GM12892 (cell line): ENCODE measurements around the gene SH3RF1.

Source experiments
- POLR2A ChIP-seq: IDR thresholded peaks from 2 replicates; pipeline ENCODE4 v1.6.1; 2011; ENCODE audit warnings: low read depth, low read length, control low read depth
- POLR2AphosphoS5 ChIP-seq: IDR thresholded peaks from 2 replicates; pipeline ENCODE4 v1.6.1; 2011; ENCODE audit warnings: low read depth, low read length, control low read depth
- TAF1 ChIP-seq: IDR thresholded peaks from 2 replicates; pipeline ENCODE4 v1.6.1; 2011; ENCODE audit warnings: low read depth, mild to moderate bottlenecking, control low read depth, low read length, borderline replicate concordance

GRCh38 chr4:169188204-169188603, 82.6 kb downstream of the SH3RF1 start:
- TF ChIP-seq POLR2AphosphoS5 (no peak), POLR2A (no peak), TAF1 (no peak)
